ENCODE measurements around the gene TBC1D12. TPM values are rescaled to one million over a fixed set of nuclear protein-coding genes. Genes with fewer than 3 reads are reported as not detected.
"Not testable (repeated sequence)": the region's sequence is repeated elsewhere in the genome, so short reads cannot be mapped to it uniquely, and the experiment has no call there.

TBC1D12 gene
- total RNA-seq, 1 donor from 2014 or later: 8.2 TPM

DNA sequence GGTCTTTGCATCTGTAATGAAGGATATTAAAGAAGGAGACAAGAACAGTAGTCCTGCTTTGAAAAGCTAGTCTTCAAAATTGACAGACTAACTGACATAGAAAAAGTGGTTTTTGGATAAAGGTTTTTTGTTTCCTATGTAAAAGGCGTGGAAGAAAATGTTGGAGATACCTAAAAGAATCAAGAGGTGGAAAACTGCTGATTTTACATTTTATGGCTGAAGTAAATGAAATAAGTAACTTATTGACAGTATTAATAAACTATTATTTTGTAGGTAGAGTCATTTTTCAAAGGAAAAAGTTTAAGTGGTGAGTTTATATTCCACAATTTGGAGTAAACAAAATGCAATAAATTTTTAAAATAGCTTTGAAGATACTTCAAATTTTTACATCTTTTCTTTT, 130.7 kb downstream of the TBC1D12 start:
- Mint-ChIP-seq H3K4me1 (no peaks in the 10 kb centered on the region), H3K27ac (ENCODE audit: unreplicated experiment) (no peak overlapping the region), H3K9me3 (no peaks in the 10 kb centered on the region), H3K27me3 (ENCODE audit: low read depth) (no peaks in the 10 kb centered on the region), H3K36me3 (ENCODE audit: low read depth) (no peaks in the 10 kb centered on the region), H3K4me3 (no peak overlapping the region)
- TF ChIP-seq, protein P1, sequence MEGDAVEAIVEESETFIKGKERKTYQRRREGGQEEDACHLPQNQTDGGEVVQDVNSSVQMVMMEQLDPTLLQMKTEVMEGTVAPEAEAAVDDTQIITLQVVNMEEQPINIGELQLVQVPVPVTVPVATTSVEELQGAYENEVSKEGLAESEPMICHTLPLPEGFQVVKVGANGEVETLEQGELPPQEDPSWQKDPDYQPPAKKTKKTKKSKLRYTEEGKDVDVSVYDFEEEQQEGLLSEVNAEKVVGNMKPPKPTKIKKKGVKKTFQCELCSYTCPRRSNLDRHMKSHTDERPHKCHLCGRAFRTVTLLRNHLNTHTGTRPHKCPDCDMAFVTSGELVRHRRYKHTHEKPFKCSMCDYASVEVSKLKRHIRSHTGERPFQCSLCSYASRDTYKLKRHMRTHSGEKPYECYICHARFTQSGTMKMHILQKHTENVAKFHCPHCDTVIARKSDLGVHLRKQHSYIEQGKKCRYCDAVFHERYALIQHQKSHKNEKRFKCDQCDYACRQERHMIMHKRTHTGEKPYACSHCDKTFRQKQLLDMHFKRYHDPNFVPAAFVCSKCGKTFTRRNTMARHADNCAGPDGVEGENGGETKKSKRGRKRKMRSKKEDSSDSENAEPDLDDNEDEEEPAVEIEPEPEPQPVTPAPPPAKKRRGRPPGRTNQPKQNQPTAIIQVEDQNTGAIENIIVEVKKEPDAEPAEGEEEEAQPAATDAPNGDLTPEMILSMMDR (conservative IDR thresholded peaks at IDR 0.05): no peak
- no peak for DNase-seq (ENCODE audit: low read depth, low spot score)

- H3K4me3 Mint-ChIP-seq: peak overlapping the region; percentile 69
- H3K27me3 Mint-ChIP-seq (ENCODE audit: low read depth); DNase-seq (ENCODE audit: low read depth, low spot score); H3K36me3 Mint-ChIP-seq (ENCODE audit: low read depth); H3K9me3 Mint-ChIP-seq; H3K27ac Mint-ChIP-seq (ENCODE audit: unreplicated experiment): not testable (repeated sequence)
- H3K4me1 Mint-ChIP-seq: peaks cover 30% of the 10 kb centered on the region
Measured at GRCh38 chr10:94542282-94542681, 139.9 kb downstream of the TBC1D12 start.

DNA sequence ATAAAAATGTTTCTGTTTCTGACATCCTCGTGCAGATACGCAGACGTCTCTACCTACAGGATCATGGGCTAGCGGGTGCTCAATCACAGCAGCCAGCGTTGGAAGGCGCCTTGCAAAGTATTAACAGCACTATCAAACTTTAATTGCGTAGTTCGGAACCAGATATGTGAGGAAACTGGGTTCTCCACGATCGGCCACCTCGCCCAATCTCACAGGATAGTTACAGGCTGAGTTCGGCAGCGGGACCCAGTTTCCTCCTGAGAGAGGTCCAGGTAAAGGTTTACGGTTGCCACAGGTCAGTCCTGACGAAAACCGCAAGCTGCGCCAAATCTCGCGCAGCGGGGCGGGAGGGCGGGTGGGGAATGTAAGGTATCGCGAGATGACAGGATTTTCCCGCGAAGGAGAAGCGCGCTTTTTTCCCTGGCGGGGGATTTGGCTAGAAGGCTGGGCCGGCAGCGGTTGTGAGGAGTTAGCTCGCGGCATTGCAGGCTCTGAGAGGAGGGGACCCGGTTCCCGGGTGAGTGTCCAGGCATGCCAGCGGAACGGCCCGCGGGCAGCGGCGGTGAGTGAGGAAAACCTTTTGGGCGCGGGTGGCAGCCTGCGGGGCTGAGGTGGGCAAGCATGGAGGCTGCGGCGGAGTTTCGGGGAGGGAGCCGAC, 143.2 kb downstream of the TBC1D12 start, which contains the start of gene HELLS:
Gene HELLS (plus strand): TSS at position 398 of the 658 bp plus-strand sequence. CDS start 134 bp downstream, at position 532.
- peak within 1 kb of the TSS; percentile 99 for H3K27ac Mint-ChIP-seq (ENCODE audit: unreplicated experiment)
- peaks cover 2% of the 10 kb centered on the region for H3K27me3 Mint-ChIP-seq (ENCODE audit: low read depth)
- TF ChIP-seq, protein P1 (conservative IDR thresholded peaks at IDR 0.05): no peak
- H3K4me3 Mint-ChIP-seq: peak within 1 kb of the TSS; percentile 100
- peak; percentile 78 for DNase-seq (ENCODE audit: low read depth, low spot score)
- no peaks in the 10 kb centered on the region for H3K9me3 Mint-ChIP-seq
- peaks cover 5% of the 10 kb centered on the region for H3K36me3 Mint-ChIP-seq (ENCODE audit: low read depth)
- peaks cover 33% of the 10 kb centered on the region for H3K4me1 Mint-ChIP-seq

DNA sequence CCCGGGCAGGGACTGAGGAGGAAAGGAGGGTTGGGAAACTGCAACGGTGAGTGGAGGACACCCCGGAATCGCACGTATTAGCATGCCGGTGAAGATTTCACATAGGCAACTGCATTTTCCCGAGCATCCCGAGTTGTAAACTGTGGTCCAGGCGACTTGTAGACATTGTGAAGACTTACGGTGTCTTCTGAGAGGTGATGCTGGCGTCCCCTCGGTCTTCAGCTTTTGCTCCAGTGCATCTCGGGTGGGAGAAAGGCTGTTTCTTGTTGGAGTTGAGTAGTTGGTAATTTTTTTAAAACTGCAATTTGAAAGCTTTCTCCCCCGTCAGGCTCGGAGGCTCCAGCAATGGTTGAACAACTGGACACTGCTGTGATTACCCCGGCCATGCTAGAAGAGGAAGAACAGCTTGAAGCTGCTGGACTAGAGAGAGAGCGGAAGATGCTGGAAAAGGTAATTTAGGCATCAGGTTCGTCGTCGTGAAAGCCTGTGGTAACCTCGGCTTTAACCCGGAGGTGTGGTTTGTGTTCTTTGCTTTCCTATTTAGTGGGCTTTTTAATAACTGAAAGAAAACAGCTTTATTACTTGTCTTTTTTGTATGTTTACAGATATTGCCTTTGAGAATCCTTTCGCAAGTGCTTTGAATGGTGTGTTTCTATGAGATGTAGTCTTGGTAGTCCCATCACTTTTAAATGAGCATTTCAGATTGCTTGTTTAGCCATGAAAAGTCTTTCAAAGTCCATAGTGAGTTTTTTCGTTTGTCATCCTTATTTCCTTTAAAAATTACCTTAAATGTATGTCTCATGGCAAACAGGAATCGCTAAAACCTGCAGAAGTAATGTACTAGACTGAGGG, 143.9 kb downstream of the TBC1D12 start:
- Mint-ChIP-seq H3K27ac (ENCODE audit: unreplicated experiment) (peak overlapping the region; percentile 99), H3K4me1 (peaks cover 36% of the 10 kb centered on the region), H3K27me3 (ENCODE audit: low read depth) (peaks cover 2% of the 10 kb centered on the region), H3K9me3 (no peaks in the 10 kb centered on the region), H3K4me3 (peak overlapping the region; percentile 100), H3K36me3 (ENCODE audit: low read depth) (peaks cover 5% of the 10 kb centered on the region)
- TF ChIP-seq, protein P1 (conservative IDR thresholded peaks at IDR 0.05): no peak
- no peak for DNase-seq (ENCODE audit: low read depth, low spot score)

DNA sequence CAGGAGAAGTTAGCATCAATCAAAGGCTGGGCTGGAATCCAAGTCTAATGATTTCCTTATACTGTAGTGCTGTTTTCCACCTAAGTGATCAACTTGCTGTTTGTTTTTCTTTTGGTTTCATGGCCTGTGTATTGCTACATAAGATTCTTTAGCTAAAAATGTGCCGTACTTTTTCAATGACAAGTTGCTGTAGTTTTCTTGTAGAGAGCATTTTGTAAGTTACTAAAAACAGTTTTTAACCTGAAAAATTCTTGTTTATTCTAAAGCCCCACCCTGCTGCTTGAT, 144.5 kb downstream of the TBC1D12 start:
- peaks cover 5% of the 10 kb centered on the region for H3K36me3 Mint-ChIP-seq (ENCODE audit: low read depth)
- H3K9me3 Mint-ChIP-seq: no peaks in the 10 kb centered on the region
- H3K4me1 Mint-ChIP-seq: peaks cover 36% of the 10 kb centered on the region
- H3K27me3 Mint-ChIP-seq (ENCODE audit: low read depth): no peaks in the 10 kb centered on the region
- H3K4me3 Mint-ChIP-seq: peak overlapping the region; percentile 100
- no peak overlapping the region for H3K27ac Mint-ChIP-seq (ENCODE audit: unreplicated experiment)
- TF ChIP-seq, protein P1 (conservative IDR thresholded peaks at IDR 0.05): no peak
- no peak for DNase-seq (ENCODE audit: low read depth, low spot score)

DNA sequence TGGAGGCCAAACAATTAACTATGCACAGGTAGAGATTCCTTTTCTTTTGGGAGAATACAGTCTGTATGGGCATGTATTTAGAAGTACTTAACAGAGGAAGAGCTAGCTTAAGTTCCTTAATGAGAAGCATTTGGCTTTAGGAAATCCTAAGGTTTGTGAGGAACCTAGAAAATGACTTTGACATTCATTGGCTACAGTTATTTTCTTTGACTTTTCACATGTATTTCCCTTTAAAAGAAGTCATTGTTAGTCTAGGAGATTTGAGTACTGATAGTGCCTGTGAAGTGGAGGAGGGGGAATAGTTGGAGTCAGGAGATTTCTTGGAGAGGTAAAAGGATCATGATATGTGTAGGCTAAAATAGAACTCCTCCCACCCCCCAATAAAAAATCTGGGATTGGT, 146.9 kb downstream of the TBC1D12 start:
- no peaks in the 10 kb centered on the region for H3K27me3 Mint-ChIP-seq (ENCODE audit: low read depth)
- no peak overlapping the region for H3K27ac Mint-ChIP-seq (ENCODE audit: unreplicated experiment)
- H3K4me1 Mint-ChIP-seq: peaks cover 36% of the 10 kb centered on the region
- no peaks in the 10 kb centered on the region for H3K9me3 Mint-ChIP-seq
- TF ChIP-seq, protein P1 (conservative IDR thresholded peaks at IDR 0.05): no peak
- H3K4me3 Mint-ChIP-seq: peak overlapping the region; percentile 50
- H3K36me3 Mint-ChIP-seq (ENCODE audit: low read depth): peaks cover 8% of the 10 kb centered on the region
- DNase-seq (ENCODE audit: low read depth, low spot score): no peak

- not testable (repeated sequence) for H3K9me3 Mint-ChIP-seq; H3K4me3 Mint-ChIP-seq; H3K4me1 Mint-ChIP-seq; DNase-seq (ENCODE audit: low read depth, low spot score); H3K27me3 Mint-ChIP-seq (ENCODE audit: low read depth); H3K27ac Mint-ChIP-seq (ENCODE audit: unreplicated experiment)
- peaks cover 23% of the 10 kb centered on the region for H3K36me3 Mint-ChIP-seq (ENCODE audit: low read depth)
Measured at GRCh38 chr10:94567714-94568307, 165.5 kb downstream of the TBC1D12 start.

All from neural crest cell (in vitro differentiated cells).